GM19239 (cell line): ENCODE measurements around the gene TBC1D21.

Experiments used
- DNase-seq: peaks from one replicate; pipeline ENCODE4 v3.0.0; 2011; ENCODE audit warnings: low spot score; ENCODE audit not compliant: insufficient read length
- FAIRE-seq: peaks from 2 replicates; lab custom pipeline; 2011; peaks lifted over from hg19 to GRCh38; lab: Jason Lieb, UNC

TBC1D21 gene, protein sequence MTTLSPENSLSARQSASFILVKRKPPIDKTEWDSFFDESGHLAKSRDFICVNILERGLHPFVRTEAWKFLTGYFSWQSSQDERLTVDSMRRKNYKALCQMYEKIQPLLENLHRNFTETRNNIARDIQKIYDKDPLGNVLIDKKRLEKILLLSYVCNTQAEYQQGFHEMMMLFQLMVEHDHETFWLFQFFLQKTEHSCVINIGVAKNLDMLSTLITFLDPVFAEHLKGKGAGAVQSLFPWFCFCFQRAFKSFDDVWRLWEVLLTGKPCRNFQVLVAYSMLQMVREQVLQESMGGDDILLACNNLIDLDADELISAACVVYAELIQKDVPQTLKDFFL

DNA sequence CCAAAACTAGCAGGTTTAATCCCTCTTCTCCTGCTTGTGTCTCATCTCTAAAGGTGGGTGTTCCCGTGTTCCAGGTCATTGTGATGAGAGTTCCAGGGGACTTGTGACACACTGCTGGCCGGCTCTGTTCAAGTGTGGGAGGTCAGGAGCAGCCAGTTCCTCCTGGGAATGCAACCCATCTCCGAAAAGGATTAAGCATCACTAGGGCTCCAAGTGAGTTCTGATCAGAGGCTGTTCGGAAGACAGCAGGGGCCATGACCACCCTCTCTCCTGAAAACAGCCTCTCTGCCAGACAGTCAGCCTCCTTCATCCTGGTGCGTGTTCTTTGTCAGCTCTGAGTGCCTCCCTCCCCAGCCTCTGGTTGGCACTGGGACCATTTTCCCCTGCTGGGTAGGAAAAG is at the start of gene TBC1D21:
TSS of gene TBC1D21 (plus strand) at position 109 of the 400 bp plus-strand sequence. CDS start at position 255, 146 bp downstream.
- FAIRE-seq (no peak), DNase-seq (no peak)

DNA sequence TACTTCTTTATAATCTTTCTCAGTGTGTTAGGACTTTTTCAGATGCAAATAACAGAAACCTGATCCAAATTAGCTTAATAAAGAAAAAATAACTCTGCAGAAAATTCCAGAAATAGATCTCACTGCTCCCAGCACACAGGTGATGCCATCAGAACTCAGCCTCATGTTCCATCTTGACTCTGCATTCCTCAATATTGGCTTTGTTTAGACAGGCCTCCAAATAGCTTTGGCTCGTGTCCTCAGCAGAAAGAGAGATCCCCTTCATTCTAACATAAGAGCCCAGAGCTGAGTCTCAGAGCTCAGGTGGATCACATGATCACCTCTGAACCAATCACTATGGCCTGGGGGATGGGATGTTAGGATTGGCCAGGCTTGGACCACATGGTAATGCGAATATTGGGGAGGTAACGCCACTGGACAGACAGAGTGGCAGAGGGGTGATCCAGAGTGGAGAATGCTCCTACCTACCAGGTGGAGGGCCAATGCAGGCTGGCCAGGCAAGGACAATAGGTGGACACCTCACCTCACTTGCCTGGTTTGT is 46.6 kb upstream of the TBC1D21 start:
- DNase-seq (no peak), FAIRE-seq (no peak)

DNA sequence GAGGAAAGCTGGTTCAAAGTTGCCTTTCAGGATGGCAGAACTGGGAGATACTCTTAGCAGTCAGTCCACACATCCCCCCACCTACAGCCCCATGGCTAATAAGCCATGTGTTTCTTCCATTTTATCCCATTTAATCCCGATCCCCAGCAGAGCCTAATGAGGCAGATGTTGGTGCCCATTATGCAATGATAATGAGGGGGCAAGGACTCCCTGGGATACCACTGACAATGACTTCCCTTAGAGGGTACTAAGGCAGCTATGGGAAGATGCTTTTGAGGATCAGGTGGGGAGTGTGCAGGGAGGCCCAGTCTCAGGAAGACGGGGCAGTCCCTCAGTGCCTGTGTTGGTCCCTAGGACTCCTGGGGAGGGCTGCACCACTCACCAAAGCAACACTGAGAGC is 43.8 kb upstream of the TBC1D21 start:
- no peak for FAIRE-seq
- no peak for DNase-seq

DNA sequence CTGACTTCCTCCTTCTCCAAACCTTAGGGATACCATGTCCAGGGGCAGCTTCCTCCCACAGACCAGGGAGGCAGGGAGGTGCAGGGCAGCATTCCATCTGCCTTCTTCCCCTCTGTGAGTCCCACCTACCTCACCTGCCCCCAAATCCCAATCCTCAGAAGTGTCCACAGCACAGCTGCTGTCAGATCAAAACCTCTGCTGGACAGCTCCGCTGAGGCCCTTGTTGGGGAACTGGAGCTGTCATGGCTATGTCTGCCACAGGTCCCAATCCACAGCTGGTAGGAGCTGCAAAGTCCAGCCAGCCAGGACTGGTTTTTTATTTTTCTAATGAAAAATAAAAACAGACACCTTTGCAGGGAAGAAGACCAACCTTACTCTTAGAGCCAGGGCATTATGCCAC is 40.7 kb upstream of the TBC1D21 start:
- no peak for FAIRE-seq

DNA sequence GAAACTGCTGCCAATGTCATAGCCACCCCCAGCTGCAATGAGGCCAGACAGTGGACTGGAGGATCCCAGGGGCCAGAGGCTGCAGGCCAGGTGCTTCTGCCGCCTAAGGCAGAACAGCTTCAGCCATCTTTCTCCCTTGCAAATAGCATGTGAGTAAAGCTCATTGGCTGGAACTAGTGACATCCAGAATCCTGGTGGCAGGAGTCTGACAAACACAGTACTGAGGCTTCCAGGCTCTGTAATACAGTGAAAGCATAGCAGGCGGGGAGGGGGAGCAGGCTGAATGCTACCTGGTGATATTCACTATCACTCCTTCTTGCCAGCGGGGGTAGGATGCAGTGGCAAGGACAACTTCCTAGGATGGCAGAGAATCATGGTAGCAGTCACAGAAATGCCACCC is 36.5 kb upstream of the TBC1D21 start:
- DNase-seq = no peak
- no peak for FAIRE-seq

More for the DNA sequence above, 40.7 kb upstream of the TBC1D21 start:
- no peak for DNase-seq

GRCh38 chr15:73838831-73839426 is 34.4 kb upstream of the TBC1D21 start:
- FAIRE-seq (no peak), DNase-seq (no peak)

DNA sequence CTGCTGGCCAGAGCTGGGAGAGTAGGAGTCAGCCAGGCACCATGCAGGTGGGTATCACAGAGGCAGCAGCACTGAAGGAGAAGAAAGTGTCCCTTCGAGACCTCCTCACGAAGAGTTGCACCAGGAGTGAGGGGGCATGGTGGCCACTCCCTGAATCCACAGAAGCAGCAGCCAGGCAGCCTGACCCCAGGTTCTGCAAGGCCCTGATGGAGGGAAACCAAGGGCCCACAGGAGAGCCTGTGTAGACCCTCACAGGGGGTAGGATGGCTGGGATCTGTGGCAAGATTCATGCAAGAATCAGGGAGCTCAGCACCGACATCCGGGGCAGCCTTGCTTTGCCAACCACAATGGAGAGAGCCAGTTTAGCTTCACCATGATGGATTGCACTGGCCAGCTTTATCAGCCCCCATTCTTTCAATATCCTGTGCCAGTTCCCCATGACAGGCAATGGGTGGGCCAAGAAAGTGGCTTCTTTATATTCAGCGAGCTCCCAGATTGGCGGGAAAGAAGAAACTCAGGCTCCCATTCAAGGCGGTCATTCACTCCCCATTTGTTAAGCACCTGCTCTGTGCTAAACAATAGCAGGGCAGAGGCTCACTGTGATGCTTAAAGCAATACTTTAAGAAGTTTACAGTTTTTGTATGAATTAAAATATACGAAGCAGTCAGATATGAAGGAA is 33.5 kb upstream of the TBC1D21 start:
- FAIRE-seq = no peak

DNA sequence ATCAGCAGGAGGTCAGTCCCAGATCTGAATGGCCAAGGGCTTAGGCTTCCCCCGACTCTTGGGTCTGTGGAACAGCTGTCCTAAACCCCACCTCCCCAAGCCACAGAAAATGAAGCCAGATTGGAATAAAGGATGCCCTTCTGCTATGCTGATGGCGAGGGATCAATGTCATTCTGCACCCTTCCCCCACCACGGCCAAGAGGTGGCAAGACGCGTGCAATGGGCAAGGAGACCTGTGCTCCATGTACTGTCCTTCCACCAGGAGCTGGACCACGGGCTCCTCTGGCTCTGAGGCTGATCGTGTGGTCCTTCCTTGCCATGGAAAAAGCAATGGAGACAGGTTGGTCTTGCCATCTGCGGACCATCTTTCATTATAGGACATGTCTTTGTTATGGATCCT is 32.6 kb upstream of the TBC1D21 start:
- DNase-seq (no peak), FAIRE-seq (no peak)

More for the DNA sequence above, 33.5 kb upstream of the TBC1D21 start:
- DNase-seq = no peak

GRCh38 chr15:73841756-73842725 is 31.3 kb upstream of the TBC1D21 start:
- FAIRE-seq (no peak), DNase-seq (no peak)

DNA sequence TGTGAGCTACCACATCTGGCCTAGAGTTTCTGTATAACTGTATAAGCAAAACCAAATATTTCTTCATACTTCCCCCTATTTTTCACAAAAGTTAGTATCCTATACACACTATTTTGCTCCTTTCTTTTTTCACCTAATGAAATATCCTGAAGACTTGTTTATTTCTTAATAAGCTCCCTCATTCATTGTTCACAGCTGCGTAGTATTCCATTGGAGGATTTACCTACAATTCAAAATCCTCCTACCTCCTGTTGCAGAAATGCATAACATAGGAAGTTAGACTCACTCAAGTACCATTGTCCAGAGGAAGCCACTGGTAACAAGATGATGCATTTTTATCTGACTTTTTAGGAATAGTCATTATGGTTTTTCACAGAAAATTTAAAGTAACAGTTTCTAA is 29.6 kb upstream of the TBC1D21 start:
- DNase-seq = no peak
- FAIRE-seq = no peak

DNA sequence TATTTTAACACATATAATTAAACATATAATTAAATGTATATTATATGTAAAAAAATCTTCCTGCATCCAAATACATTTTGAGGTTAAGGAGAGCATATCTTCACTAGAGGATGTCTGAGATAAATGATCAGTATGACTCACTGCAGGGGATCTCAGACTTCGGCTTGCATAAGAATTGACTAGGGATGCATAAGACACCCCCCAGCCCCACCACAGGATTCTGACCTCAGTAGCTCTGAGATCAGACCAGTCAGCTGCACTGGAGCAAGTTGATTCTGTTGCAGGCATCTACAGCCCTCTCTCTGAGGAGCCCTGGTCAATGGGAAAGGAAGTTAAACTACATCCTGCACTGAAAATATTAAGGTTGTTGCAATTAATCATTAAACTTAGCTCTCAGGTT is 29.0 kb upstream of the TBC1D21 start:
- no peak for FAIRE-seq
- DNase-seq = no peak

- DNase-seq (no peak), FAIRE-seq (no peak)
Observed at GRCh38 chr15:73845507-73845906, 27.9 kb upstream of the TBC1D21 start.

DNA sequence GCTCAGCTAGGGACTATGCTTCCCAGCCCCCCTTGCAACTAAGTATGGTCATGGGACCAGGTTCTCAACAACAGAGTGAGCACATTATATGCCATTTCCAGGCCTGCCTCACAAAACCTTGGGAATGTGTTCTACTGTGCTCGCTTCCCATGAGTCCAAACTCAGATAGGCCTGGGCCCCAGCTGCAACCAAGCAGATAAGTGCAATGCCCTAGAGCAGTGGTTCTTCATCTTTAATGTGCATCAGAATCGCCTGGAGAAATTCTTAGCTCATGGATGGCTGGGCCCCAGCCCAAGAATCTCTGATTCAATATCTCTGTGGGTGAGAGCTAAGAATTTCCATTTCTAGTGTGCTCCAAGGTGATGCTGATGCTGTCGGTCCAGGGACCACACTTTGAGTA is 27.5 kb upstream of the TBC1D21 start:
- no peak for FAIRE-seq
- no peak for DNase-seq

GRCh38 chr15:73849641-73850040 is 23.7 kb upstream of the TBC1D21 start:
- no peak for DNase-seq
- FAIRE-seq = no peak

DNA sequence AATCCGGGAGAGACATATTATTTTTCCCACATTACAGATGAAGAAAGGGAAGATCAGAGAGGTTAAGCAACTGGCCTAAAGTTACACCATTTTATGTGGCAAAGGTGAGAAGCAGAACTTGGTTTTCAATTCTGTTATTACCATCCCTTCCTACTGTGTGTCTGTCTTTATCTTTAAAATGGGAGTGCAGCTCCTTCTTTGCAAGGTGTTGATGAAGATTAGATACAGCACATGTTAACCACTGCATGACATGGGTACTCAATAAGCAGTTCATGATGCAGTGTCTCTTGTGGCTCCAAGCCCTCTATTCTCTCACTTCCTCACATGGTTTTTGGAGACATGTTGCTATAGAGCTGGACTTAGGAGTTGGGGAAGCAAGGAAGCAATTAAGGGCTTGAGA is 23.1 kb upstream of the TBC1D21 start:
- DNase-seq (no peak), FAIRE-seq (no peak)

DNA sequence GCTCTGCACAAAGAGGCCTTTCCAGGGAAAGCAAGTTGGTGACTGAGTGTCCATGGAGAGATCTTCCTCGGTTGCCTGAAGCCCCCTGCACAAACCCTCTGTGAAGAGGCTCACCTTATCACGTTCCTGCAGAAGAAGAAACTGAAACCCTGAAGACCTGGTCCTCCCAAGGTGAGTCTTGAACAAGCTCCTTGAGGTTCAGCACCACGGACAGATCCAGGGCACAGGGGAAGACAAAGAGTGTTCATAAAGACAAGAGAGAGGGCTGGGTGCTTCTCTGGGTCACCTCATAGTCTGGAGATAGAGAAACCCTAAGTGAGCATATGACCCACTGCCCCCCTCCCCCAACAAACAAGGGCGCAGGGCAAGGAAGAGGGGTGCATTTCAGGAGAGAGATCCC is 21.7 kb upstream of the TBC1D21 start:
- peak; percentile 35 for DNase-seq
- peak; percentile 4 for FAIRE-seq

DNA sequence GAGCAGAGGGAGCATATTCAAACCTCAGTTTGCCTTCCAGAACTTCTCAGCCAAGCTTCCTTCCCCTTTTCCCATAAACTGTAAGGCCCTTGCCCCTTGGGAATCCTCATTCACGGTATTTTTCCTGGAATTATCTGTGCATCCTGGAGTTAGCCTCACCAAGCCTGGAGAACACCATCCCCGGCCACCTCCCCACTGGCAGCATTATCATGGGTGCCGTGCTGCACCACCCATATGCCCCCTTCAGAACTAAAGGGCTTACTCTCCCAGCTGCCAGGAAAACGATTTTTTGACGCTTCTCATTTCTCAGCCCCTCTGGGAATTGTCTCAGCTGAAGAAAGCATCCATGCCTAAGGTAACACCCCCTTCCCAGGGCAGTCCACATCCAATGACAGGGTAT is 20.9 kb upstream of the TBC1D21 start:
- no peak for FAIRE-seq
- no peak for DNase-seq

- DNase-seq (no peak), FAIRE-seq (no peak)
Observed at GRCh38 chr15:73854265-73854664, 19.1 kb upstream of the TBC1D21 start.

DNA sequence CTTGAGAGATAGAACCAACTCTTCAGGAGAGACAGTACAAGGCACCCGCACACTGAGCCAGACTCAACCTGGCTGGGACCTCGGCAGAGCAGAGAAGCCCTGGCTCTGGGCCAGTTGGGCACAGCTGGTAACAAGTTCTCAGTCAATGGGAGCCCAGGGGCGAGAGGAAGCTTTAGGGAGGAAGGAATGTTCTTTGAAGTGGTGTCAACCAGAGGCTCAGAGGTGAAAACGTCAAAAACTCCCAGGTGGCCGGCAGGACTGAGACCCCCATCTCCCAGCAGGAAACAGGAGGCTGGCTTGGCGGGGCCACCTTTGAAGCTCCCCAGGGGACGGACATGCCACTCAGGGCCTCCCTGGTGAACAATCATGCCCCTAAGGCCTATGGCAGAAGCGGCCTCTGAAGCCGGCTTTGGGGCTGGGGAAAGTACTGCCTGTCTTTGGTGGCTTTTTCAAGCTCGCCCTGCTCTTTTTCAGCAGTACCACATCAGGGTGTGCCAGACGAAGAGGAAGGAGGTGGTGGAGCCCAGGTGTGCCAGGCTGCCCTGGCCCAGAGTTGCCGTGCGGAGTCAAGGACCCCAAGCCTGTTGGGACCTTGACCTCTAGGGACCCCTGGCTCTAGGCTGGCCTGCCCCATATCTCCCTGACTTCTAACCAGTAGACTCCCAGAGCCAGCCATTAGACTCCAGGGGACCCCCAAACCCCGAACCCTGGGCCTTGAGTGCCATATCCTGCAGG is 16.7 kb upstream of the TBC1D21 start:
- no peak for FAIRE-seq
- DNase-seq = no peak
